ENCODE measurements around the gene MRC2. TPM values are rescaled to one million over a fixed set of nuclear protein-coding genes. Genes with fewer than 3 reads are reported as not detected.

MRC2 gene
- polyA plus RNA-seq, 1 donor = 136 TPM

GRCh38 chr17:62663304-62663703, 35.8 kb downstream of the MRC2 start:
- DNase-seq (ENCODE audit: low read depth) = no peak

GRCh38 chr17:62664336-62665120, 37.1 kb downstream of the MRC2 start:
- DNase-seq (ENCODE audit: low read depth) = no peak

GRCh38 chr17:62665599-62665998, 38.1 kb downstream of the MRC2 start:
- no peak for DNase-seq (ENCODE audit: low read depth)

GRCh38 chr17:62666061-62666800, 38.8 kb downstream of the MRC2 start:
- no peak for DNase-seq (ENCODE audit: low read depth)

GRCh38 chr17:62666801-62667591, 39.5 kb downstream of the MRC2 start:
- no peak for DNase-seq (ENCODE audit: low read depth)

- no peak for DNase-seq (ENCODE audit: low read depth)
Observed at GRCh38 chr17:62668091-62668804, 40.8 kb downstream of the MRC2 start.

GRCh38 chr17:62670202-62670821, 42.8 kb downstream of the MRC2 start:
- no peak for DNase-seq (ENCODE audit: low read depth)

GRCh38 chr17:62671553-62671952, 44.1 kb downstream of the MRC2 start:
- no peak for DNase-seq (ENCODE audit: low read depth)

- no peak for DNase-seq (ENCODE audit: low read depth)
Observed at GRCh38 chr17:62672957-62673356, 45.5 kb downstream of the MRC2 start.

GRCh38 chr17:62673614-62674362, 46.3 kb downstream of the MRC2 start:
- no peak for DNase-seq (ENCODE audit: low read depth)

GRCh38 chr17:62674363-62674739, 46.9 kb downstream of the MRC2 start:
- DNase-seq (ENCODE audit: low read depth) = no peak

- DNase-seq (ENCODE audit: low read depth) = no peak
Observed at GRCh38 chr17:62674841-62675240, 47.4 kb downstream of the MRC2 start.

- DNase-seq (ENCODE audit: low read depth) = no peak
Observed at GRCh38 chr17:62675260-62675659, 47.8 kb downstream of the MRC2 start.

- DNase-seq (ENCODE audit: low read depth) = no peak
Observed at GRCh38 chr17:62675701-62676100, 48.2 kb downstream of the MRC2 start.

GRCh38 chr17:62676231-62676943, 48.9 kb downstream of the MRC2 start:
- no peak for DNase-seq (ENCODE audit: low read depth)

- no peak for DNase-seq (ENCODE audit: low read depth)
Observed at GRCh38 chr17:62676952-62677596, 49.6 kb downstream of the MRC2 start.

- DNase-seq (ENCODE audit: low read depth) = no peak
Observed at GRCh38 chr17:62678214-62678919, 50.9 kb downstream of the MRC2 start.

- DNase-seq (ENCODE audit: low read depth) = no peak
Observed at GRCh38 chr17:62679866-62680377, 52.5 kb downstream of the MRC2 start.

Data from forelimb muscle (tissue), 1 donor.